ENCODE results near the gene FARS2. TPM values are rescaled to one million over a fixed set of nuclear protein-coding genes. Genes with fewer than 3 reads are reported as not detected.

The FARS2 gene
- total RNA-seq, 1 donor from 2014 or later, result 22.0 TPM

GRCh38 chr6:5248302-5249098 lies 12.8 kb upstream of the FARS2 start:
- no peak for DNase-seq (ENCODE audit: low read depth in 2 of 2)

GRCh38 chr6:5249451-5250122 lies 11.7 kb upstream of the FARS2 start:
- DNase-seq (ENCODE audit: low read depth in 2 of 2), result no peak

- DNase-seq (ENCODE audit: low read depth in 2 of 2), result no peak
Observed at GRCh38 chr6:5250451-5250850, 10.9 kb upstream of the FARS2 start.

- DNase-seq (ENCODE audit: low read depth in 2 of 2), result no peak
Observed at GRCh38 chr6:5250911-5251310, 10.4 kb upstream of the FARS2 start.

- no peak for DNase-seq (ENCODE audit: low read depth in 2 of 2)
Observed at GRCh38 chr6:5256952-5257351, 4.4 kb upstream of the FARS2 start.

- DNase-seq (ENCODE audit: low read depth in 2 of 2), result no peak
Observed at GRCh38 chr6:5257400-5257799, 3.9 kb upstream of the FARS2 start.

GRCh38 chr6:5259428-5259827 lies 1.9 kb upstream of the FARS2 start:
- no peak for DNase-seq (ENCODE audit: low read depth in 2 of 2)

- DNase-seq (ENCODE audit: low read depth in 2 of 2), result peak; percentile 40 to 59
Observed at GRCh38 chr6:5260111-5260620, 1.1 kb upstream of the FARS2 start.

- DNase-seq (ENCODE audit: low read depth in 2 of 2), result peak; percentile 7 to 11
Observed at GRCh38 chr6:5261545-5262109, 314 bp downstream of the FARS2 start.

- no peak for DNase-seq (ENCODE audit: low read depth in 2 of 2)
Observed at GRCh38 chr6:5266423-5266822, 5.1 kb downstream of the FARS2 start.

GRCh38 chr6:5270093-5270680 lies 8.9 kb downstream of the FARS2 start:
- peak in 1 of 2 donors; percentile 14 for DNase-seq (ENCODE audit: low read depth in 2 of 2)

GRCh38 chr6:5271926-5272325 lies 10.6 kb downstream of the FARS2 start:
- DNase-seq (ENCODE audit: low read depth in 2 of 2), result no peak

- no peak for DNase-seq (ENCODE audit: low read depth in 2 of 2)
Observed at GRCh38 chr6:5274231-5274630, 12.9 kb downstream of the FARS2 start.

GRCh38 chr6:5275497-5275896 lies 14.2 kb downstream of the FARS2 start:
- DNase-seq (ENCODE audit: low read depth in 2 of 2), result no peak

- no peak for DNase-seq (ENCODE audit: low read depth in 2 of 2)
Observed at GRCh38 chr6:5276581-5276980, 15.3 kb downstream of the FARS2 start.

GRCh38 chr6:5277589-5277988 lies 16.3 kb downstream of the FARS2 start:
- DNase-seq (ENCODE audit: low read depth in 2 of 2), result no peak

GRCh38 chr6:5278047-5278446 lies 16.7 kb downstream of the FARS2 start:
- no peak for DNase-seq (ENCODE audit: low read depth in 2 of 2)

GRCh38 chr6:5278565-5279120 lies 17.3 kb downstream of the FARS2 start:
- DNase-seq (ENCODE audit: low read depth in 2 of 2), result no peak

GRCh38 chr6:5279891-5280338 lies 18.6 kb downstream of the FARS2 start:
- DNase-seq (ENCODE audit: low read depth in 2 of 2), result no peak

- no peak for DNase-seq (ENCODE audit: low read depth in 2 of 2)
Observed at GRCh38 chr6:5280920-5281319, 19.6 kb downstream of the FARS2 start.

- no peak for DNase-seq (ENCODE audit: low read depth in 2 of 2)
Observed at GRCh38 chr6:5282191-5282623, 20.9 kb downstream of the FARS2 start.

GRCh38 chr6:5285081-5285480 lies 23.8 kb downstream of the FARS2 start:
- DNase-seq (ENCODE audit: low read depth in 2 of 2), result no peak
